ENCODE results near the gene SPDYC.

DNA sequence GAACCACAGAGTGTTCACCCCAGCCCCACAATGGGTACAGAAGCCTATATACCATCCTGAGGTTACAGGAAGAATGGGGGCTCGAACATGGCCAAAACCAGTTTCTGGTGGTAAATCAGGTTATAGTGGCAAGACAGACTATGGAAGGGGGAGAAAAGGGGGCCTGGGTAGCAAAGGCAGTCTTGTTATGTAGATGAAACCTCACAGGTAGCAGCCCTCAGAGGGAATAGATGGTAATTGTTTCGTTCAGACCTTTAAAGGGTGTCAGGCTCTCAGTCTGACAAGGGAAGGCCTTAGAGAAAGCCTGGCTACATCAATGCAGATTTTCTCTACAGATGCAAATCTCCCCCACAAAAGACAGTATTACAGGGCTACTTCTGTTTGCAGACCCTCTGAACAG lies 15.1 kb downstream of the SPDYC start:
- TF ChIP-seq EZH2phosphoT487 (IDR thresholded peaks at IDR 0.05; ENCODE audit: unreplicated experiment) (no peak), EZH2 (IDR thresholded peaks at IDR 0.05; ENCODE audit: low read depth, unreplicated experiment) (no peak), POLR2AphosphoS5 (IDR thresholded peaks at IDR 0.05; ENCODE audit: low read depth) (no peak; the same call in 1 of the 2 replicates), ZNF331 (CRISPR knock-in tag; IDR thresholded peaks at IDR 0.05; ENCODE audit: low read depth) (no peak)
- TF ChIP-seq, protein P1, sequence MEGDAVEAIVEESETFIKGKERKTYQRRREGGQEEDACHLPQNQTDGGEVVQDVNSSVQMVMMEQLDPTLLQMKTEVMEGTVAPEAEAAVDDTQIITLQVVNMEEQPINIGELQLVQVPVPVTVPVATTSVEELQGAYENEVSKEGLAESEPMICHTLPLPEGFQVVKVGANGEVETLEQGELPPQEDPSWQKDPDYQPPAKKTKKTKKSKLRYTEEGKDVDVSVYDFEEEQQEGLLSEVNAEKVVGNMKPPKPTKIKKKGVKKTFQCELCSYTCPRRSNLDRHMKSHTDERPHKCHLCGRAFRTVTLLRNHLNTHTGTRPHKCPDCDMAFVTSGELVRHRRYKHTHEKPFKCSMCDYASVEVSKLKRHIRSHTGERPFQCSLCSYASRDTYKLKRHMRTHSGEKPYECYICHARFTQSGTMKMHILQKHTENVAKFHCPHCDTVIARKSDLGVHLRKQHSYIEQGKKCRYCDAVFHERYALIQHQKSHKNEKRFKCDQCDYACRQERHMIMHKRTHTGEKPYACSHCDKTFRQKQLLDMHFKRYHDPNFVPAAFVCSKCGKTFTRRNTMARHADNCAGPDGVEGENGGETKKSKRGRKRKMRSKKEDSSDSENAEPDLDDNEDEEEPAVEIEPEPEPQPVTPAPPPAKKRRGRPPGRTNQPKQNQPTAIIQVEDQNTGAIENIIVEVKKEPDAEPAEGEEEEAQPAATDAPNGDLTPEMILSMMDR (conservative IDR thresholded peaks at IDR 0.05; ENCODE audit: low read depth in 2 of 2), result no peak
